Epithelial cell of proximal tubule (primary cell): ENCODE measurements around the gene SDK2. TPM values are rescaled to one million over a fixed set of nuclear protein-coding genes. Genes with fewer than 3 reads are reported as not detected.
A peak's percentile ranks its signal among the peaks of the same experiment; 100 is the strongest.

Experiments
- DNase-seq: peaks from one replicate; pipeline ENCODE4 v3.0.0-alpha.2; 2011; ENCODE audit warnings: low read depth
- H3K4me3 ChIP-seq: 2 replicates; pipeline ENCODE4 v1.5.1; 2011; ENCODE audit warnings: low read depth, mild to moderate bottlenecking, low read length
- total RNA-seq: library from RNA; depleted of rRNA; stranded (reverse); fragments of >200 nt; gene quantifications from 2 replicates; pipeline ENCODE4 v1.2.3, GENCODE V29; 2015
- TF ChIP-seq, protein P1 (sequence below): conservative IDR thresholded peaks from 2 replicates; pipeline ENCODE4 v1.5.1; 2012; ENCODE audit warnings: low read depth, mild to moderate bottlenecking, low read length

The SDK2 gene
- total RNA-seq, 1 donor from 2014 or later, result 0.12 TPM

GRCh38 chr17:73429440-73430164 is 214.6 kb downstream of the SDK2 start:
- TF ChIP-seq, protein P1, sequence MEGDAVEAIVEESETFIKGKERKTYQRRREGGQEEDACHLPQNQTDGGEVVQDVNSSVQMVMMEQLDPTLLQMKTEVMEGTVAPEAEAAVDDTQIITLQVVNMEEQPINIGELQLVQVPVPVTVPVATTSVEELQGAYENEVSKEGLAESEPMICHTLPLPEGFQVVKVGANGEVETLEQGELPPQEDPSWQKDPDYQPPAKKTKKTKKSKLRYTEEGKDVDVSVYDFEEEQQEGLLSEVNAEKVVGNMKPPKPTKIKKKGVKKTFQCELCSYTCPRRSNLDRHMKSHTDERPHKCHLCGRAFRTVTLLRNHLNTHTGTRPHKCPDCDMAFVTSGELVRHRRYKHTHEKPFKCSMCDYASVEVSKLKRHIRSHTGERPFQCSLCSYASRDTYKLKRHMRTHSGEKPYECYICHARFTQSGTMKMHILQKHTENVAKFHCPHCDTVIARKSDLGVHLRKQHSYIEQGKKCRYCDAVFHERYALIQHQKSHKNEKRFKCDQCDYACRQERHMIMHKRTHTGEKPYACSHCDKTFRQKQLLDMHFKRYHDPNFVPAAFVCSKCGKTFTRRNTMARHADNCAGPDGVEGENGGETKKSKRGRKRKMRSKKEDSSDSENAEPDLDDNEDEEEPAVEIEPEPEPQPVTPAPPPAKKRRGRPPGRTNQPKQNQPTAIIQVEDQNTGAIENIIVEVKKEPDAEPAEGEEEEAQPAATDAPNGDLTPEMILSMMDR, result peak; percentile 99
- no peak overlapping the region for H3K4me3 ChIP-seq
- DNase-seq, result no peak

DNA sequence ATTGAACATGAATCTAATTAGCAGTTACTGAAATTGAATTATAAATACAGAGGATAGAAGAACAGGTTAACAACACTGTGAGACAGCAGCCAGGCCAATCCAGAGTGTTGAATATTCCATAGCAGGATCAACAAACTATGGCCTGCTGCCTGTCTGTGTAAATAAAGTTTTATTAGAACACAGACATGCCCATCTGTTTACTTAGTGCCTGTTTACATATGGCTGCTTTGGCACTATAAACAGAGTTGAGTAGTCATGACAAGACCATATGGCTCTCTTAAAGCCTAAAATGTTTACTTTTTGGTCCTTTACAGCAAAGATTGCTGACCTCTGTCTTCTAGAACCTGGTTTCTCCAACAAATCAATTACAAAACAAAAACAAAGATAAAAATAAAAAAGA is 217.0 kb downstream of the SDK2 start:
- TF ChIP-seq, protein P1, result no peak
- H3K4me3 ChIP-seq, result no peak overlapping the region
- no peak for DNase-seq

DNA sequence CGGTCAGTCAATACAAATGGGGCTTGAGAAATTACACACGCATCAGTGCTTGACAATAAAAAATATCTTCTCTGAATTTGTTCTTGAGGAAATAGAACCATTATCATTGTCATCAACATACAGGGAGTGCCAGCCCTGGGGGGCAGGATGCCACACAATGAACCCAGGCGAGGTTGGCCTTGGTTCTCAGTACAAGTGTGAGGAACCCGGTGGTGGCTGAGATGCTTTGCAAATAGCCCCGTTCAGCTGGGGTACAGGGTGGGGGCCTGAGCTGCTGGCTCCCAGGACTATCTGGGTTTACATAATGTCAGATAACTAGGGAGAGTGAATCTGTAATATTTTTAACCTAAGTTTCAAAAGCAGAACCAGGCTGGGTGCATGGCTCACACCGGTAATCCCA is 219.7 kb downstream of the SDK2 start:
- H3K4me3 ChIP-seq, result no peak overlapping the region
- no peak for DNase-seq
- TF ChIP-seq, protein P1, result no peak

GRCh38 chr17:73423806-73424205 is 220.4 kb downstream of the SDK2 start:
- no peak for DNase-seq
- TF ChIP-seq, protein P1, result no peak
- H3K4me3 ChIP-seq, result no peak overlapping the region

GRCh38 chr17:73423159-73423715 is 221.0 kb downstream of the SDK2 start:
- no peak for DNase-seq
- TF ChIP-seq, protein P1, result no peak
- H3K4me3 ChIP-seq, result no peak overlapping the region

GRCh38 chr17:73422121-73422520 is 222.1 kb downstream of the SDK2 start:
- no peak overlapping the region for H3K4me3 ChIP-seq
- DNase-seq, result no peak
- TF ChIP-seq, protein P1, result no peak

DNA sequence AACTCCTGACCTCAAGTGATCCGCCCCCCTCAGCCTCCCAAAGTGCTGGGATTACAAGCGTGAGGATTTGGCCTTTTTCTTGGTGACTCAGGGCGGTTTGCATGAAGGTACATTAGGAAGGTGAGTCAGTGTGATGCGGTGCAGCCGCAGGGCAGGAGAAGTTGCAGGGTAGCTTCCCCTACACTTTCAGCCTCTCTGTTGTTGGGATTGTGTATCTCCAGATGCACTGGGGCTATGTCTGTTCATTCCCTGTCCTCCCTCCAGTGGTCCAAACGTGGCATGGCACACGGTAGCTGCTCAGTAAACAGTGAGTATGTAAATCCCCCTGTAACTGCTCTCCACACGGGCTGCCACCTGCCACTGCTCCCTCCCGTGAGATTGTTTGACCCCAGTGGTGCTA is 223.3 kb downstream of the SDK2 start:
- TF ChIP-seq, protein P1, result peak; percentile 14
- DNase-seq, result no peak
- no peak overlapping the region for H3K4me3 ChIP-seq
